GM23338 (cell line): ENCODE data around the gene NCKAP5. TPM values are rescaled to one million over a fixed set of nuclear protein-coding genes. Genes with fewer than 3 reads are reported as not detected.

Experiments used
- EZH2 ChIP-seq: fragments of 200-600 bp; sonication (generic); IDR thresholded peaks from one replicate; pipeline ENCODE4 v1.8.0; 2017; ENCODE audit warnings: antibody characterized with exemption, mild to moderate bottlenecking, low read depth; ENCODE audit not compliant: unreplicated experiment
- NANOG ChIP-seq: IDR thresholded peaks from 2 replicates; pipeline ENCODE4 v1.6.1; 2016; ENCODE audit warnings: antibody characterized with exemption, borderline replicate concordance
- POLR2AphosphoS5 ChIP-seq: IDR thresholded peaks from 2 replicates; pipeline ENCODE4 v1.6.1; 2016; ENCODE audit warnings: antibody characterized with exemption, low read depth
- polyA plus RNA-seq: library from polyadenylated mRNA; unstranded; fragments of >200 nt; fragmentation: Nextera tagmentation; extraction: Ambion mirVana; gene quantifications from 2 replicates; pipeline ENCODE4 v1.2.1, GENCODE V29; 2016
- total RNA-seq: library from RNA; depleted of rRNA; stranded (reverse); fragments of >200 nt; shearing (Covaris generic); gene quantifications from 2 replicates; pipeline ENCODE4 v1.2.3, GENCODE V29; 2014
- TF ChIP-seq, protein P1 (sequence below): fragments of 250-450 bp; sonication (Bioruptor Pico); IDR thresholded peaks from 2 replicates; pipeline ENCODE4 v1.5.0; 2020; ENCODE audit warnings: mild to moderate bottlenecking, moderate library complexity
- TF ChIP-seq, protein P2 (sequence below), 2 experiments: fragments of 200-600 bp in 1 of 2; sonication (generic) in 1 of 2; conservative IDR thresholded peaks; 2 replicates each; pipeline versions ENCODE4 v1.5.1 to v1.6.1; 2016 to 2017; ENCODE audit warnings: antibody characterized with exemption in 2 of 2, low read depth in 2 of 2, mild to moderate bottlenecking in 2 of 2, moderate library complexity in 1 of 2
- TF ChIP-seq, protein P3 (sequence below): IDR thresholded peaks from one replicate; pipeline ENCODE4 v1.6.1; 2018; ENCODE audit warnings: antibody characterized with exemption; ENCODE audit not compliant: unreplicated experiment

The NCKAP5 gene
- total and polyA plus RNA-seq, 2 experiments from 2014 or later: 0.34 to 0.73 TPM

DNA sequence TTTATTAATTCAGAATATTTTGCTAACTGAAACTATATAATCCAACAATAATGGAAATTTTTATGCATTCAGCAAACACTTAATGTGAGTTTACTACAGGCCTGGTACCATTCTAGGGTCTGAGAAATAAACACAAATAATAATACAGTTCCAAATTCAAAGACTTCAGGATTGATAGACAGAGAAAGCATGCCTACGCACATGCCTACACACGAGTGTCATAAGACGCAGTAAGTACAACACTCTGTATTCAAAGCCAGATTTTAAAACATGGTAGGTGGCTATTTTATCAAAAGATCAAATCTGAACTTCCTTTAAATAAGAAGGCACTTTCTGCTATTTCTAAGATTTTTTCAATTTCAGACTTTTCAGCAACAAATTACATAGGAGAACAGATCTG is 346.9 kb downstream of the NCKAP5 start (continued):
- TF ChIP-seq, protein P1, sequence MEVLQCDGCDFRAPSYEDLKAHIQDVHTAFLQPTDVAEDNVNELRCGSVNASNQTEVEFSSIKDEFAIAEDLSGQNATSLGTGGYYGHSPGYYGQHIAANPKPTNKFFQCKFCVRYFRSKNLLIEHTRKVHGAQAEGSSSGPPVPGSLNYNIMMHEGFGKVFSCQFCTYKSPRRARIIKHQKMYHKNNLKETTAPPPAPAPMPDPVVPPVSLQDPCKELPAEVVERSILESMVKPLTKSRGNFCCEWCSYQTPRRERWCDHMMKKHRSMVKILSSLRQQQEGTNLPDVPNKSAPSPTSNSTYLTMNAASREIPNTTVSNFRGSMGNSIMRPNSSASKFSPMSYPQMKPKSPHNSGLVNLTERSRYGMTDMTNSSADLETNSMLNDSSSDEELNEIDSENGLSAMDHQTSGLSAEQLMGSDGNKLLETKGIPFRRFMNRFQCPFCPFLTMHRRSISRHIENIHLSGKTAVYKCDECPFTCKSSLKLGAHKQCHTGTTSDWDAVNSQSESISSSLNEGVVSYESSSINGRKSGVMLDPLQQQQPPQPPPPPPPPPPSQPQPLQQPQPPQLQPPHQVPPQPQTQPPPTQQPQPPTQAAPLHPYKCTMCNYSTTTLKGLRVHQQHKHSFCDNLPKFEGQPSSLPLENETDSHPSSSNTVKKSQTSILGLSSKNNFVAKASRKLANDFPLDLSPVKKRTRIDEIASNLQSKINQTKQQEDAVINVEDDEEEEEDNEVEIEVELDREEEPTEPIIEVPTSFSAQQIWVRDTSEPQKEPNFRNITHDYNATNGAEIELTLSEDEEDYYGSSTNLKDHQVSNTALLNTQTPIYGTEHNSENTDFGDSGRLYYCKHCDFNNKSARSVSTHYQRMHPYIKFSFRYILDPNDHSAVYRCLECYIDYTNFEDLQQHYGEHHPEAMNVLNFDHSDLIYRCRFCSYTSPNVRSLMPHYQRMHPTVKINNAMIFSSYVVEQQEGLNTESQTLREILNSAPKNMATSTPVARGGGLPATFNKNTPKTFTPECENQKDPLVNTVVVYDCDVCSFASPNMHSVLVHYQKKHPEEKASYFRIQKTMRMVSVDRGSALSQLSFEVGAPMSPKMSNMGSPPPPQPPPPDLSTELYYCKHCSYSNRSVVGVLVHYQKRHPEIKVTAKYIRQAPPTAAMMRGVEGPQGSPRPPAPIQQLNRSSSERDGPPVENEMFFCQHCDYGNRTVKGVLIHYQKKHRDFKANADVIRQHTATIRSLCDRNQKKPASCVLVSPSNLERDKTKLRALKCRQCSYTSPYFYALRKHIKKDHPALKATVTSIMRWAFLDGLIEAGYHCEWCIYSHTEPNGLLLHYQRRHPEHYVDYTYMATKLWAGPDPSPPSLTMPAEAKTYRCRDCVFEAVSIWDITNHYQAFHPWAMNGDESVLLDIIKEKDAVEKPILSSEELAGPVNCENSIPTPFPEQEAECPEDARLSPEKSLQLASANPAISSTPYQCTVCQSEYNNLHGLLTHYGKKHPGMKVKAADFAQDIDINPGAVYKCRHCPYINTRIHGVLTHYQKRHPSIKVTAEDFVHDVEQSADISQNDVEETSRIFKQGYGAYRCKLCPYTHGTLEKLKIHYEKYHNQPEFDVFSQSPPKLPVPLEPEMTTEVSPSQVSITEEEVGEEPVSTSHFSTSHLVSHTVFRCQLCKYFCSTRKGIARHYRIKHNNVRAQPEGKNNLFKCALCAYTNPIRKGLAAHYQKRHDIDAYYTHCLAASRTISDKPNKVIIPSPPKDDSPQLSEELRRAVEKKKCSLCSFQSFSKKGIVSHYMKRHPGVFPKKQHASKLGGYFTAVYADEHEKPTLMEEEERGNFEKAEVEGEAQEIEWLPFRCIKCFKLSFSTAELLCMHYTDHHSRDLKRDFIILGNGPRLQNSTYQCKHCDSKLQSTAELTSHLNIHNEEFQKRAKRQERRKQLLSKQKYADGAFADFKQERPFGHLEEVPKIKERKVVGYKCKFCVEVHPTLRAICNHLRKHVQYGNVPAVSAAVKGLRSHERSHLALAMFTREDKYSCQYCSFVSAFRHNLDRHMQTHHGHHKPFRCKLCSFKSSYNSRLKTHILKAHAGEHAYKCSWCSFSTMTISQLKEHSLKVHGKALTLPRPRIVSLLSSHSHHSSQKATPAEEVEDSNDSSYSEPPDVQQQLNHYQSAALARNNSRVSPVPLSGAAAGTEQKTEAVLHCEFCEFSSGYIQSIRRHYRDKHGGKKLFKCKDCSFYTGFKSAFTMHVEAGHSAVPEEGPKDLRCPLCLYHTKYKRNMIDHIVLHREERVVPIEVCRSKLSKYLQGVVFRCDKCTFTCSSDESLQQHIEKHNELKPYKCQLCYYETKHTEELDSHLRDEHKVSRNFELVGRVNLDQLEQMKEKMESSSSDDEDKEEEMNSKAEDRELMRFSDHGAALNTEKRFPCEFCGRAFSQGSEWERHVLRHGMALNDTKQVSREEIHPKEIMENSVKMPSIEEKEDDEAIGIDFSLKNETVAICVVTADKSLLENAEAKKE (CRISPR knock-in tag): no peak
- TF ChIP-seq POLR2AphosphoS5 (no peak), EZH2 (no peak), NANOG (no peak)
- TF ChIP-seq, protein P2, sequence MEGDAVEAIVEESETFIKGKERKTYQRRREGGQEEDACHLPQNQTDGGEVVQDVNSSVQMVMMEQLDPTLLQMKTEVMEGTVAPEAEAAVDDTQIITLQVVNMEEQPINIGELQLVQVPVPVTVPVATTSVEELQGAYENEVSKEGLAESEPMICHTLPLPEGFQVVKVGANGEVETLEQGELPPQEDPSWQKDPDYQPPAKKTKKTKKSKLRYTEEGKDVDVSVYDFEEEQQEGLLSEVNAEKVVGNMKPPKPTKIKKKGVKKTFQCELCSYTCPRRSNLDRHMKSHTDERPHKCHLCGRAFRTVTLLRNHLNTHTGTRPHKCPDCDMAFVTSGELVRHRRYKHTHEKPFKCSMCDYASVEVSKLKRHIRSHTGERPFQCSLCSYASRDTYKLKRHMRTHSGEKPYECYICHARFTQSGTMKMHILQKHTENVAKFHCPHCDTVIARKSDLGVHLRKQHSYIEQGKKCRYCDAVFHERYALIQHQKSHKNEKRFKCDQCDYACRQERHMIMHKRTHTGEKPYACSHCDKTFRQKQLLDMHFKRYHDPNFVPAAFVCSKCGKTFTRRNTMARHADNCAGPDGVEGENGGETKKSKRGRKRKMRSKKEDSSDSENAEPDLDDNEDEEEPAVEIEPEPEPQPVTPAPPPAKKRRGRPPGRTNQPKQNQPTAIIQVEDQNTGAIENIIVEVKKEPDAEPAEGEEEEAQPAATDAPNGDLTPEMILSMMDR (conservative IDR thresholded peaks at IDR 0.05; ENCODE audit: low read depth in 2 of 2): no peak
- TF ChIP-seq, protein P3, sequence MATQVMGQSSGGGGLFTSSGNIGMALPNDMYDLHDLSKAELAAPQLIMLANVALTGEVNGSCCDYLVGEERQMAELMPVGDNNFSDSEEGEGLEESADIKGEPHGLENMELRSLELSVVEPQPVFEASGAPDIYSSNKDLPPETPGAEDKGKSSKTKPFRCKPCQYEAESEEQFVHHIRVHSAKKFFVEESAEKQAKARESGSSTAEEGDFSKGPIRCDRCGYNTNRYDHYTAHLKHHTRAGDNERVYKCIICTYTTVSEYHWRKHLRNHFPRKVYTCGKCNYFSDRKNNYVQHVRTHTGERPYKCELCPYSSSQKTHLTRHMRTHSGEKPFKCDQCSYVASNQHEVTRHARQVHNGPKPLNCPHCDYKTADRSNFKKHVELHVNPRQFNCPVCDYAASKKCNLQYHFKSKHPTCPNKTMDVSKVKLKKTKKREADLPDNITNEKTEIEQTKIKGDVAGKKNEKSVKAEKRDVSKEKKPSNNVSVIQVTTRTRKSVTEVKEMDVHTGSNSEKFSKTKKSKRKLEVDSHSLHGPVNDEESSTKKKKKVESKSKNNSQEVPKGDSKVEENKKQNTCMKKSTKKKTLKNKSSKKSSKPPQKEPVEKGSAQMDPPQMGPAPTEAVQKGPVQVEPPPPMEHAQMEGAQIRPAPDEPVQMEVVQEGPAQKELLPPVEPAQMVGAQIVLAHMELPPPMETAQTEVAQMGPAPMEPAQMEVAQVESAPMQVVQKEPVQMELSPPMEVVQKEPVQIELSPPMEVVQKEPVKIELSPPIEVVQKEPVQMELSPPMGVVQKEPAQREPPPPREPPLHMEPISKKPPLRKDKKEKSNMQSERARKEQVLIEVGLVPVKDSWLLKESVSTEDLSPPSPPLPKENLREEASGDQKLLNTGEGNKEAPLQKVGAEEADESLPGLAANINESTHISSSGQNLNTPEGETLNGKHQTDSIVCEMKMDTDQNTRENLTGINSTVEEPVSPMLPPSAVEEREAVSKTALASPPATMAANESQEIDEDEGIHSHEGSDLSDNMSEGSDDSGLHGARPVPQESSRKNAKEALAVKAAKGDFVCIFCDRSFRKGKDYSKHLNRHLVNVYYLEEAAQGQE: no peak
